Measurements from ENCODE around the gene NEK4. TPM values are rescaled to one million over a fixed set of nuclear protein-coding genes. Genes with fewer than 3 reads are reported as not detected.
"Not testable (repeated sequence)": the region's sequence is repeated elsewhere in the genome, so short reads cannot be mapped to it uniquely, and the experiment has no call there.

NEK4 gene
- total RNA-seq, 1 donor: 28.2 TPM

GRCh38 chr3:52779837-52780585, 9.3 kb upstream of the NEK4 start:
- DNase-seq (ENCODE audit: low read depth): no peak
- H3K4me3 ChIP-seq (ENCODE audit: low read depth, low read length): no peak overlapping the region
- TF ChIP-seq, protein P1, sequence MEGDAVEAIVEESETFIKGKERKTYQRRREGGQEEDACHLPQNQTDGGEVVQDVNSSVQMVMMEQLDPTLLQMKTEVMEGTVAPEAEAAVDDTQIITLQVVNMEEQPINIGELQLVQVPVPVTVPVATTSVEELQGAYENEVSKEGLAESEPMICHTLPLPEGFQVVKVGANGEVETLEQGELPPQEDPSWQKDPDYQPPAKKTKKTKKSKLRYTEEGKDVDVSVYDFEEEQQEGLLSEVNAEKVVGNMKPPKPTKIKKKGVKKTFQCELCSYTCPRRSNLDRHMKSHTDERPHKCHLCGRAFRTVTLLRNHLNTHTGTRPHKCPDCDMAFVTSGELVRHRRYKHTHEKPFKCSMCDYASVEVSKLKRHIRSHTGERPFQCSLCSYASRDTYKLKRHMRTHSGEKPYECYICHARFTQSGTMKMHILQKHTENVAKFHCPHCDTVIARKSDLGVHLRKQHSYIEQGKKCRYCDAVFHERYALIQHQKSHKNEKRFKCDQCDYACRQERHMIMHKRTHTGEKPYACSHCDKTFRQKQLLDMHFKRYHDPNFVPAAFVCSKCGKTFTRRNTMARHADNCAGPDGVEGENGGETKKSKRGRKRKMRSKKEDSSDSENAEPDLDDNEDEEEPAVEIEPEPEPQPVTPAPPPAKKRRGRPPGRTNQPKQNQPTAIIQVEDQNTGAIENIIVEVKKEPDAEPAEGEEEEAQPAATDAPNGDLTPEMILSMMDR (IDR thresholded peaks at IDR 0.05; ENCODE audit: insufficient read depth, low read length): no peak

DNA sequence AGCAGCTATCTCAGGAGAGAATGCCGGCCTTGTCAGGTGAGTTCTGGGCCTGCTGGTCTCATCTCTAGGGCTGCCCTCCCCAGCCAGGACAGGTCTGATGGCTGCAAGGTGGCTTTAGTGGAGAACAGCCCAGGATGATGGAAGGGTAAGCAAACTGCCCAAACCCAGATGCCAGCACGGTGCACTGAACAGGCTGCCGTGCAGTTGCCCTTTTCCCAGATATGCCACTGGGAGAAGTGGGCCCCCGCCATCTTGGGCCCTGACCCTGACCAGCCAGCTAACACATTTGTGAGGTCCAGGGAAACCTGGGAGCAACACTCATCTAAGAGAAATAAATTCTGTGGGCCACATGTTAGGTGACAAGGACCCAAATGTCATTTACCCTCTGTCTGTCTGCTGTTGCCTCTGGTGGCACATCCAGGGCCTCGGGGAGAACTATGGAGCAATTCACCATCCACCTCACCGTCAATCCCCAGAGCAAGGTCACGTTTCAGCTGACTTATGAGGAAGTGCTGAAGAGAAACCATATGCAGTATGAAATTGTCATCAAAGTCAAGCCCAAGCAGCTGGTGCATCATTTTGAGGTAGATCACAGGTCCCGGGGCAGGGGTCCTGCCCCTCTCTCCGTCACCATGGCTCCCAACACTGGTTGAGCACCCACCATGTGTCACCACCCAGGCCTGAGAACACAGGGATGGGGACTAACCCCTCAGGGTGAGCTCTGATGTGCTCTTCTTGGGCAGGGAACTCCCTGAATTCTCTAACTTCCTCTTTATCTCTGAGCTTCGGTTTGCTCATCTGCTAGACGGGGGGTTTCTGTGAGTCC, 8.5 kb upstream of the NEK4 start:
- no peak for DNase-seq (ENCODE audit: low read depth)
- no peak overlapping the region for H3K4me3 ChIP-seq (ENCODE audit: low read depth, low read length)
- TF ChIP-seq, protein P1 (IDR thresholded peaks at IDR 0.05; ENCODE audit: insufficient read depth, low read length): no peak

- TF ChIP-seq, protein P1 (IDR thresholded peaks at IDR 0.05; ENCODE audit: insufficient read depth, low read length): no peak
- no peak overlapping the region for H3K4me3 ChIP-seq (ENCODE audit: low read depth, low read length)
Measured at GRCh38 chr3:52777959-52778805, 7.4 kb upstream of the NEK4 start.

GRCh38 chr3:52777127-52777958, 6.6 kb upstream of the NEK4 start, which contains the start of gene ITIH1:
TSS of gene ITIH1 (plus strand) at chr3:52777599. CDS start at chr3:52777616, 17 bp downstream.
- TF ChIP-seq, protein P1 (IDR thresholded peaks at IDR 0.05; ENCODE audit: insufficient read depth, low read length): no peak
- no peak within 1 kb of the TSS for H3K4me3 ChIP-seq (ENCODE audit: low read depth, low read length)
- DNase-seq (ENCODE audit: low read depth): no peak

More at GRCh38 chr3:52777959-52778805, 7.4 kb upstream of the NEK4 start:
- DNase-seq (ENCODE audit: low read depth): no peak

DNA sequence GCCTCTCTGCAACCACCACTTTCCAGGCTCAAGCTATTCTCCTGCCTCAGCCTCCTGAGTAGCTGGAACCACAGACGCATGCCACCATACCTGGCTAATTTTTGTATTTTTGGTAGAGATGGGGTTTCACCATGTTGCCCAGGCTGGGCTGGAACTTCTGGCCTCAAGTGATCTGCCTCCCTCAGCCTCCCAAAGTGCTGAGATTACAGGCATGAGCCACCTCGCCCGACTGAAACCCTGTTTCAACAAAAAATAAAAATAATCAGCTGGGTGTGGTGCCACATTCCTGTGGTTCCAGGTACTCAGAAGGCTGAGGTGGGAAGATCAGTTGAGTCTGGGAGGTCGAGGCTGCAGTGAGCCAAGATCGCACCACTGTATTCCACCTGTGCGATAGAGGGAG, 5.7 kb upstream of the NEK4 start:
- DNase-seq (ENCODE audit: low read depth): not testable (repeated sequence)

DNA sequence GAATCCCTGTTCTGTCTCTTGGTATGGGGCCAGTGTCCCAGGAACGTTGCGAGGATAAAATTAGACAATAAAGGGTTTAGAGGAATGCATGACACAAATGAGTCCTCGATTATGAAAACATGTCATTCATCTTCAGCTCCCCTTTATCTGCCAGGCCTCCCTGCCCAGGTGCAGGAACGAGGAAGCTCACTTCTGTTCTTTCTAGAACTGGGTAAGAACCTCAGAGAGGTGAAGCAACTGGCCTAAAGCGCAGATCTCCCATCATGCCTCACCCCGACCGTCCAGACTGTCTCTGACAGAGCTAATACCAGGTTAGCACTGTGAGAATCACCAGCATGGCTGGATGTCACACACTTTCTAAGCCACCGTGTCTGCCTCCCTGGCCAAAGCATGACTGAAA, 5.1 kb upstream of the NEK4 start:
- no peak overlapping the region for H3K4me3 ChIP-seq (ENCODE audit: low read depth, low read length)
- TF ChIP-seq, protein P1 (IDR thresholded peaks at IDR 0.05; ENCODE audit: insufficient read depth, low read length): no peak
- no peak for DNase-seq (ENCODE audit: low read depth)

More for the DNA sequence above, 5.7 kb upstream of the NEK4 start:
- not testable (repeated sequence) for H3K4me3 ChIP-seq (ENCODE audit: low read depth, low read length)
